LNCAP (cell line): ENCODE results near the gene FGA.

Experiments used
- TF ChIP-seq, protein P1 (sequence below): fragments of 450-650 bp; IDR thresholded peaks from 2 replicates; pipeline ENCODE4 v1.5.1; 2017; ENCODE audit warnings: mild to moderate bottlenecking

FGA gene

DNA sequence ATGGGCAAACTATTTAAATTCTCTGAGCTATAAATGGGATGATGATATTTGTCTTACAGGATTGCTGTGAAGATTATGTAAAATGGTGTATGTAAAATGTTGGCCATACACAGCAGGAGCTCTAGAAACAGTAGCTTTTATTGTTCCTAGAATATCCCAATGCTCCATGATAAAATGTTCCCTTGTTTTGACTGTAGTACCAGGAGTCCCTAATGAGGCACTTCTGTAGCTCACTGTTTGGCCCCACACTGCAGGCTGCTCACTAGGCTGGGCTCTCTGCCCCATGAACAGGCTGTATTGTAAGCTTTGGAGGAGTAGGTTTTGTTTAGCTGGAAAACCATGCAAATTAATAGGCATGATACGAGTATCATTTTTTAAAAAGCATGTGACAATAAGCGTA lies 3.3 kb upstream of the FGA start:
- TF ChIP-seq, protein P1, sequence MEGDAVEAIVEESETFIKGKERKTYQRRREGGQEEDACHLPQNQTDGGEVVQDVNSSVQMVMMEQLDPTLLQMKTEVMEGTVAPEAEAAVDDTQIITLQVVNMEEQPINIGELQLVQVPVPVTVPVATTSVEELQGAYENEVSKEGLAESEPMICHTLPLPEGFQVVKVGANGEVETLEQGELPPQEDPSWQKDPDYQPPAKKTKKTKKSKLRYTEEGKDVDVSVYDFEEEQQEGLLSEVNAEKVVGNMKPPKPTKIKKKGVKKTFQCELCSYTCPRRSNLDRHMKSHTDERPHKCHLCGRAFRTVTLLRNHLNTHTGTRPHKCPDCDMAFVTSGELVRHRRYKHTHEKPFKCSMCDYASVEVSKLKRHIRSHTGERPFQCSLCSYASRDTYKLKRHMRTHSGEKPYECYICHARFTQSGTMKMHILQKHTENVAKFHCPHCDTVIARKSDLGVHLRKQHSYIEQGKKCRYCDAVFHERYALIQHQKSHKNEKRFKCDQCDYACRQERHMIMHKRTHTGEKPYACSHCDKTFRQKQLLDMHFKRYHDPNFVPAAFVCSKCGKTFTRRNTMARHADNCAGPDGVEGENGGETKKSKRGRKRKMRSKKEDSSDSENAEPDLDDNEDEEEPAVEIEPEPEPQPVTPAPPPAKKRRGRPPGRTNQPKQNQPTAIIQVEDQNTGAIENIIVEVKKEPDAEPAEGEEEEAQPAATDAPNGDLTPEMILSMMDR: no peak

DNA sequence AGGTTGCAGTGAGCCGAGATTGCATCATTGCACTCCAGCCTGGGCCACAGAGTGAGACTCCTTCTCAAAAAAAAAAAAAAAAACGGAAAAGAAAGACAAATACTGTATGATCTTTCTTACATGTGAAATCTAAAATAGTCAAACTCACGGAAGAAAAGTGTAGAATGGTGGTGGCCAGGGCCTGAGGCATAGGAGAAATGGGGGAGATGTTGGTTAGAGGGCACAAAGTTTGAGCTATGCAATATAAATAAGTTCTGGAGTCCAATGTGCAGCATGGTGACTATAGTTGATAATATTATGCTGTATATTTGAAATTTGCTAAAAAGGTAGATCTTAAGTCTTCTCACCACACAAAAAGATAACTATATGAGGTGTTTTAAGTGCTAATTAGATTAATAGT lies 1.3 kb upstream of the FGA start:
- TF ChIP-seq, protein P1: no peak

DNA sequence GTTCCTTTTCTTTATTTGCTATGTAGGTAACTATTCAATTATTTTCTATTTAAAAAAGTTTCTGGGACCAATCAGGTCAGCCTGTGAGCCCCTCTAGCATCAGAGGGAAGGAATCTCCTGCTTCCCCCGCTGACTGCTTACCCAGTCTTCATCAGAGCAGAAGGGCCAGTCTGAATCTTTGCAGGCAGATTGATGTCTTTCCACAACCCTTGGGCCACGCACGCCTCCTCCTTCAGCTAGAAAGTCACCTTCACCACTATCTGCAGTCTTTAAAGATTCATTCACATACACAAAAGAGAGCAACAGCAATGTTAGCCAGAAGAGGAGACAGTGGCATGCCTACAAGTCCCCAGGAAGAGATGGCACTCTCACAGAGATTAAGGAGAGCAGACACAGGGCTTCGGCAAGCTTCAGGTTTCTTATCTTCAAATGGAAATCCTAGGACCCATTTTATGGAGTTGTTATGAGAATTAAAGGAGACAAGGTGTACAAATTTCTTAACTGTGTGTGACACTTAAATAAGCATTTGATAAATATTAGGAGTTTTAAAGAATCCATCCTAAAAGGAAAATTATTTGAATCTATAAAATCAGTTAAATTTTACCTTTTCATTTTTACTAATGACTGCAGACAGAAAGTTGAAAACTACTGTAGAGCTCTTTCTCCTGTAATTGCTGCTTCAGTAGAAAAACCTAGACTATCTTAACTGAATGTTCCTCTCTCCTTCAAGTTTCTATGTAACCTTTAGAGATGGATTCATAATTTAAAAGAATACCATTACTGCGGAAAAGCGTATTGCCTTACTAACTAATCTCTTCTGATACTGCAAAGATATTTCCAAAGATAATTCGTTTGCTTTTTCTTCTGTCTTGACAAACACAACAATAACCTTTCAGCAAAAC lies 995 bp downstream of the FGA start:
- TF ChIP-seq, protein P1: no peak

DNA sequence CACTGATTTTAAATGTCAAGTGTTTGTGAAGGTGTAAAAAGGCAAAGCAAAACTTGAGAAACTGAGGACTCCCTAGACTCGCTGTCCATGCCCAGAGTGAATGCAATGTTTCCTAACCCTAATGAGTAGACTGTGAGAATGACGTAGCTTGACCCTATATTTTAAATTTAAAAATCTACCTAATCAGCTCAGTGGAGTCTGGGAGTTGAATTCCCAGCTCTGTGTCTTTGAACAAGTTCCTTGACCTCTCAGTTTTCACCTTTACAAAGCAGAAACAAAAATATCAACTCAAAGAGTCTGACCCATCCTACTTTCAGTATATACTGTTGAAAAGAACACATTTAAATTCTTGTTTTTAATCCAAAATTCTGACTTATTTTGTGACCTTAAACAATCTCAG lies 2.3 kb downstream of the FGA start:
- TF ChIP-seq, protein P1: no peak

DNA sequence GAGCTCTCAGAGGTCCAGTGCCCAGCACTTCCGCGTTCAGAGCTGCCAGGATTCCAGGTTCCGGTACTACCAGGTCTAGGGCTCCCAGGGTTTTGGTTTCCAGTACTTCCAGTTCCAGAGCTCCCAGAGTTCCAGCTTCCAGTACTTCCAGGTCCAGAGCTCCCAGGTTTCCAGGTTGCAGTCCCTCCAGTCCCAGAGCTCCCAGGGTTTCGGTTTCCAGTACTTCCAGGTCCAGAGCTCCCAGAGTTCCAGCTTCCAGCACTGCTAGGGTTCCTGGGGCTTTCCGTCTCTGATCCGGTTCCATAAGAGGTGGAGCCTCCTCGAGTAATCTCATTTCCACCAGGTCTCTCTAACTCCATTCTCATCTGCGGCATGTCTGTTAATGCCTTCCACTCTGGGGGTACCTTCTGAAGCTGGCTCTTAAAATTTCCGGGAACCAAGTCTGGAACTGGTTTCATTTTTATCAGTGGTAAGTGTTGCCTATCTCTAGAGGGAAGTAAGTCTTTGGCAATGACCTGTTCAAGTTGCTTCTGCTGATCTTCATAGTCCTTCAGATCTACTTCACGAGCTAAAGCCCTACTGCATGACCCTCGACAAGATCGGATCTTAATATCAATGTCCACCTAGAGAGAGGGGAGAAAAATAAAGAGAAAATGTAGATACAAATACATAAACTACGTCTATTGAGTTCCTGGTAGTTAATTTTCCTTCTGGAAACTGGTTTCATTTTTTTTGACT lies 4.1 kb downstream of the FGA start:
- TF ChIP-seq, protein P1: no peak

DNA sequence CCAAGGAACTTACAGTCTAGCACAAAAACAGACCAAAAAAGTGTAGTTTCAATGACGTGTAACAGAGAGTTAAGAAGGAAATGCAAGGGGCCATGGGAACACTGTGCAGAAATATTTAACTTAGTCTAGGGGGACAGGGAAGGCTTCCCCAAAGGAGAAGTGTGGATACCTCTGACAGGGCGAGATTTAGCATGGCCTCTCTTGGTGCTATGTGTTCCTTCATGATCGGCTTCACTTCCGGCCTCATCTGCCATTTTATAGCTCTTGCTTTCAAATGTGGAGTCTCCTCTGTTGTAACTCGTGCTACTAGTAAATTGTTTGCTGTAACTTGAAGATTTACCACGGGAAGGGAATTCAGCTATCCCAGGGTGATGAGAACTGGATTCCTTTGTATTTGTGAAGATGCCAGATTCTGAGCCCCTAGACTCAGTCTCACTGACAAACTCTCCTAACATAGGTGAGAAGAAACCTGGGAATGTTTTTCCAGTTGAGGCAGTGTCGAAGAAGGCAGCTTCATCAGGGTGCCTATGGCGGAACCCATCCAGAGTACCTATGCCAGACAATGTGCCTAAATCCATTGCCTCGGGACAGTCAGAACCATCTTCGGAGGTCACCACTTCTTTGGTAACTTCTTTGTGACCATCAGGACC lies 5.0 kb downstream of the FGA start:
- TF ChIP-seq, protein P1: no peak

DNA sequence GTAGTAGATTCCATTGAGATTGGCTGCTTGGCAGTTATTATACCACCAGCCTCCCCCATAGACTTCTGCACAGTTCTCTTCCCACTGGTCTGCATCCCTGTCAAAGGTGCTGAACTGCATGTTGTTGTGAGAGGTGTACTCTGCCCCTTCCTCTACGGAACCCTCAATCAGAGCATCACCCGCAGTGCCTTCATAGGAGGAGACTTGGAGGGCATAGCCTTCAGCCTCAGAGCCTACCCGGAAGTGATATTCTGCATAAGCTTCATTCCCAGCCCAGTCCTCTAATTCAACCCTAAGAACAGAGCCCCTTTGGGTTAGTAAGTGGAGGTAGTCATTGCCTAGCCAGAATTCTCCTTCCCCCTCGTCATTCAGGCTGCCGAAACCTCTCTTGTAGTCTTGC lies 6.3 kb downstream of the FGA start:
- TF ChIP-seq, protein P1: no peak
